Activated CD4-positive, CD25-positive, alpha-beta regulatory T cell treated with anti-CD3 and anti-CD28 coated beads, Interleukin-2, amount 50 U/mL, for 16 hours (primary cell): ENCODE data around the gene CKB.

Experiments
- DNase-seq: peaks from one replicate; pipeline ENCODE4 v3.0.0-alpha.2; 2020; ENCODE audit warnings: low read depth, low spot score

CKB gene

GRCh38 chr14:103522649-103523574 is at the start of gene CKB:
Gene CKB, minus strand, starts transcription at chr14:103522830. Its CDS starts 337 bp downstream, at chr14:103522493.
- no peak for DNase-seq

GRCh38 chr14:103569408-103569807 is 46.8 kb upstream of the CKB start:
- no peak for DNase-seq

- no peak for DNase-seq
Measured at GRCh38 chr14:103568952-103569351, 46.3 kb upstream of the CKB start.

GRCh38 chr14:103563844-103564505 is 41.3 kb upstream of the CKB start:
- no peak for DNase-seq

- DNase-seq = no peak
Measured at GRCh38 chr14:103563226-103563620, 40.6 kb upstream of the CKB start.

GRCh38 chr14:103562429-103563225 is 40.0 kb upstream of the CKB start, which contains the start of the genes BAG5 and COA8:
Gene BAG5, minus strand, starts transcription at chr14:103562657. Its CDS starts 1,493 bp downstream, at chr14:103561164.
Gene COA8, plus strand, starts transcription at chr14:103562960. Its CDS starts 42 bp downstream, at chr14:103563002.
- DNase-seq = peak; percentile 73

GRCh38 chr14:103562179-103562428 is 39.5 kb upstream of the CKB start:
- DNase-seq = no peak

- no peak for DNase-seq
Measured at GRCh38 chr14:103561381-103562178, 39.0 kb upstream of the CKB start.

GRCh38 chr14:103560691-103561090 is 38.1 kb upstream of the CKB start:
- DNase-seq = no peak

- DNase-seq = no peak
Measured at GRCh38 chr14:103559766-103560165, 37.1 kb upstream of the CKB start.

GRCh38 chr14:103558071-103558882 is 35.6 kb upstream of the CKB start:
- DNase-seq = no peak

GRCh38 chr14:103556946-103557758 is 34.5 kb upstream of the CKB start:
- no peak for DNase-seq

GRCh38 chr14:103555559-103556337 is 33.1 kb upstream of the CKB start:
- DNase-seq = no peak

GRCh38 chr14:103552846-103553210 is 30.2 kb upstream of the CKB start:
- no peak for DNase-seq

- no peak for DNase-seq
Measured at GRCh38 chr14:103552011-103552845, 29.6 kb upstream of the CKB start.

GRCh38 chr14:103551338-103551762 is 28.7 kb upstream of the CKB start:
- no peak for DNase-seq

- no peak for DNase-seq
Measured at GRCh38 chr14:103550451-103551337, 28.1 kb upstream of the CKB start.
